G401 (cell line): ENCODE measurements around the gene ZNF646. TPM values are rescaled to one million over a fixed set of nuclear protein-coding genes. Genes with fewer than 3 reads are reported as not detected.
"Not testable (repeated sequence)": the region's sequence is repeated elsewhere in the genome, so short reads cannot be mapped to it uniquely, and the experiment has no call there.

ENCODE experiments used
- DNase-seq: peaks from one replicate; pipeline ENCODE4 v3.0.0-alpha.2; 2015; ENCODE audit warnings: low spot score
- in situ Hi-C: cut with HindIII; loops from 2 replicates; pipeline ENCODE4 v1.10.0; 2016; ENCODE audit warnings: low sequenced_read_pairs, mixed read lengths
- total RNA-seq: library from RNA; depleted of rRNA; stranded (reverse); fragments of >200 nt; shearing (Covaris generic); gene quantifications from 2 replicates; pipeline ENCODE4 v1.2.3, GENCODE V29; 2014

Gene ZNF646
- total RNA-seq, 1 experiment from 2014 or later: 21.2 TPM

- no peak for DNase-seq
- in situ Hi-C loops: no loop called here
Measured at GRCh38 chr16:31083081-31083480, 8.9 kb downstream of the ZNF646 start.

GRCh38 chr16:31083556-31083955 lies 9.3 kb downstream of the ZNF646 start:
- in situ Hi-C loops: no loop called here
- DNase-seq: no peak

GRCh38 chr16:31083981-31084380 lies 9.8 kb downstream of the ZNF646 start:
- DNase-seq: no peak
- in situ Hi-C loops: no loop called here

- no peak for DNase-seq
- in situ Hi-C loops: no loop called here
Measured at GRCh38 chr16:31084584-31085302, 10.5 kb downstream of the ZNF646 start.

GRCh38 chr16:31085411-31085810 lies 11.2 kb downstream of the ZNF646 start:
- in situ Hi-C loops: no loop called here
- DNase-seq: no peak

GRCh38 chr16:31085873-31086628 lies 11.8 kb downstream of the ZNF646 start:
- in situ Hi-C loops: no loop called here
- DNase-seq: no peak

- in situ Hi-C loops: no loop called here
Measured at GRCh38 chr16:31086629-31086906, 12.3 kb downstream of the ZNF646 start.

GRCh38 chr16:31087481-31087880 lies 13.3 kb downstream of the ZNF646 start:
- in situ Hi-C loops: no loop called here
- DNase-seq: no peak

More at GRCh38 chr16:31086629-31086906, 12.3 kb downstream of the ZNF646 start:
- DNase-seq: no peak

- in situ Hi-C loops: no loop called here
- no peak for DNase-seq
Measured at GRCh38 chr16:31087971-31088370, 13.7 kb downstream of the ZNF646 start.

- in situ Hi-C loops: no loop called here
- DNase-seq: no peak
Measured at GRCh38 chr16:31088459-31089183, 14.4 kb downstream of the ZNF646 start, which contains the start of gene PRSS53. Gene PRSS53, minus strand, starts transcription at chr16:31088943. Its CDS starts 134 bp downstream, at chr16:31088809.

GRCh38 chr16:31089199-31089598 lies 15.0 kb downstream of the ZNF646 start:
- DNase-seq: no peak
- in situ Hi-C loops: no loop called here

- DNase-seq: no peak
- in situ Hi-C loops: no loop called here
Measured at GRCh38 chr16:31090540-31090939, 16.3 kb downstream of the ZNF646 start.

GRCh38 chr16:31092330-31092729 lies 18.1 kb downstream of the ZNF646 start:
- in situ Hi-C loops: no loop called here
- no peak for DNase-seq

GRCh38 chr16:31093132-31093703 lies 19.0 kb downstream of the ZNF646 start:
- in situ Hi-C loops: no loop called here
- peak; percentile 33 for DNase-seq

- in situ Hi-C loops: no loop called here
- DNase-seq: peak; percentile 46
Measured at GRCh38 chr16:31094088-31094423, 19.8 kb downstream of the ZNF646 start.

- in situ Hi-C loops: no loop called here
- DNase-seq: peak; percentile 98
Measured at GRCh38 chr16:31094424-31095120, 20.4 kb downstream of the ZNF646 start, which contains the start of gene VKORC1. Gene VKORC1, minus strand, starts transcription at chr16:31094797. Its CDS starts 68 bp downstream, at chr16:31094729.

GRCh38 chr16:31099860-31100638 lies 25.8 kb downstream of the ZNF646 start:
- in situ Hi-C loops: no loop called here
- DNase-seq: no peak

GRCh38 chr16:31100876-31101641 lies 26.8 kb downstream of the ZNF646 start:
- in situ Hi-C loops: not testable (repeated sequence)

More at GRCh38 chr16:31100876-31101641, 26.8 kb downstream of the ZNF646 start:
- not testable (repeated sequence) for DNase-seq
